ENCODE data around the gene SAMD4A.
A peak's percentile ranks its signal among the peaks of the same experiment; 100 is the strongest.

Gene SAMD4A

DNA sequence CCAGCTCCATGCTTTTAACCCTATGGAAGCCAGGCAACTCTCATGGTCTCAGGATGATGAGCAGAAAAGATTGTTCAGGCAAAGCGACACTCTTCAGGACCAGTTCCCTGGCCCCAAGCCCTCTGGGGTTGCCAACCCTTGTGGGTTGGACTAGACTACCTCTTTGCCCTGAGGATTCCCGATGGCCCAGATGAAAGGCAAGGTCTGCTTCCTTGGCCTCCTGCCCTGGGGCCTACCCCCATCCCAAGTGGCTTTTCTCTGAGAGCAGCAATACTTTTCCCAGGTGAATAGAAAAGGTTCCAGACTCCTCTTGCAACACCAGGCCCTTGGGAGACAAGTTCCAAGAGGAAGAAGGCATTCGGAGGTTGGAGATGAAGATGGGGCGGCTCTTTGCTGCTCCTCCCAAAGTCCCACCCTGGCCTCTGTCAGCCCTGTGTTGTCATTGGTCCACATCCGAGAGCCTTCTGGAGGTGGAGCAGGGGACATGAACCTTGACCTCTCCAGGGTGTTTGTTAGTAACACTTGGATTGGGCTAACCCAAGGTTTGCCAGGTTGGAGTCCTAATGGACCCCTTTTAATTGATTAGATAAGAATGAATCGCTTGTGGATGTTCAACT, 204.6 kb downstream of the SAMD4A start:
- H3K27ac ChIP-seq (ENCODE audit: low read depth, low read length, poor library complexity, severe bottlenecking): no peak overlapping the region
- no peak for TF ChIP-seq EZH2 (IDR thresholded peaks at IDR 0.05; ENCODE audit: borderline replicate concordance, low read length)
- TF ChIP-seq, protein P1, sequence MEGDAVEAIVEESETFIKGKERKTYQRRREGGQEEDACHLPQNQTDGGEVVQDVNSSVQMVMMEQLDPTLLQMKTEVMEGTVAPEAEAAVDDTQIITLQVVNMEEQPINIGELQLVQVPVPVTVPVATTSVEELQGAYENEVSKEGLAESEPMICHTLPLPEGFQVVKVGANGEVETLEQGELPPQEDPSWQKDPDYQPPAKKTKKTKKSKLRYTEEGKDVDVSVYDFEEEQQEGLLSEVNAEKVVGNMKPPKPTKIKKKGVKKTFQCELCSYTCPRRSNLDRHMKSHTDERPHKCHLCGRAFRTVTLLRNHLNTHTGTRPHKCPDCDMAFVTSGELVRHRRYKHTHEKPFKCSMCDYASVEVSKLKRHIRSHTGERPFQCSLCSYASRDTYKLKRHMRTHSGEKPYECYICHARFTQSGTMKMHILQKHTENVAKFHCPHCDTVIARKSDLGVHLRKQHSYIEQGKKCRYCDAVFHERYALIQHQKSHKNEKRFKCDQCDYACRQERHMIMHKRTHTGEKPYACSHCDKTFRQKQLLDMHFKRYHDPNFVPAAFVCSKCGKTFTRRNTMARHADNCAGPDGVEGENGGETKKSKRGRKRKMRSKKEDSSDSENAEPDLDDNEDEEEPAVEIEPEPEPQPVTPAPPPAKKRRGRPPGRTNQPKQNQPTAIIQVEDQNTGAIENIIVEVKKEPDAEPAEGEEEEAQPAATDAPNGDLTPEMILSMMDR (IDR thresholded peaks at IDR 0.05; ENCODE audit: low read length): no peak
- H2AFZ ChIP-seq (ENCODE audit: low read length): no peak overlapping the region
- H4K20me1 ChIP-seq (ENCODE audit: insufficient read depth, low read length): no peaks in the 10 kb centered on the region
- H3K27me3 ChIP-seq (ENCODE audit: insufficient read depth, low read length): no peaks in the 10 kb centered on the region; the same call in 1 of the 2 replicates
- H3K4me1 ChIP-seq (ENCODE audit: insufficient read depth, low read length, severe bottlenecking): peaks cover 2% of the 10 kb centered on the region
- no peaks in the 10 kb centered on the region for H3K9me3 ChIP-seq (ENCODE audit: low read length)
- no peak overlapping the region for H3K4me2 ChIP-seq (ENCODE audit: low read length)
- H3F3A ChIP-seq (ENCODE audit: insufficient read depth, low read length): no peaks in the 10 kb centered on the region
- H3K9me2 ChIP-seq (ENCODE audit: low read depth, low read length): no peaks in the 10 kb centered on the region
- H3K79me2 ChIP-seq (ENCODE audit: insufficient read depth, low read length): no peaks in the 10 kb centered on the region
- no peak overlapping the region for H3K4me3 ChIP-seq (ENCODE audit: low read depth, low read length, poor library complexity, severe bottlenecking)
- no peaks in the 10 kb centered on the region for H3K36me3 ChIP-seq (ENCODE audit: insufficient read depth, low read length)
- no peak overlapping the region for H3K9ac ChIP-seq (ENCODE audit: low read length)

DNA sequence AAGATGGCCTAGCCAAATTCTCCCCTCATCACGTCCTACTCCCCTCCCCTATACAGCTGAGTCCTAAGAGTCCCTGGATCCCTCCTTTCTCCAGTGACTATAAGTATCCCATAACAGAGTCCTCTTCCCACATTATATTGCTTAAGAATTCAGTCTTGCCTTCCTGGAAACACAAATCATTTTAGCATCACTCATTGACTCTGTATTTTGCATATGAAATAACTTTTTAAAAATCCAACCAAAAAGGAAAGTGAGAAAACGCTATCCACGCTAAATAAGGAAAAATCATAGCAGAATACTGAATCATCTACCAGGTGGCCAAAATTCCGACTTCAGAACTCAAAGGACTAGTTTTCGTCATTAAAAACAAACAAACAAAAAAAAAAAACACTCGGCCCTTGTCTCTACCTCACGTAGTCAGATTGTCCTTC, 205.5 kb downstream of the SAMD4A start:
- H3K36me3 ChIP-seq (ENCODE audit: insufficient read depth, low read length): no peaks in the 10 kb centered on the region

DNA sequence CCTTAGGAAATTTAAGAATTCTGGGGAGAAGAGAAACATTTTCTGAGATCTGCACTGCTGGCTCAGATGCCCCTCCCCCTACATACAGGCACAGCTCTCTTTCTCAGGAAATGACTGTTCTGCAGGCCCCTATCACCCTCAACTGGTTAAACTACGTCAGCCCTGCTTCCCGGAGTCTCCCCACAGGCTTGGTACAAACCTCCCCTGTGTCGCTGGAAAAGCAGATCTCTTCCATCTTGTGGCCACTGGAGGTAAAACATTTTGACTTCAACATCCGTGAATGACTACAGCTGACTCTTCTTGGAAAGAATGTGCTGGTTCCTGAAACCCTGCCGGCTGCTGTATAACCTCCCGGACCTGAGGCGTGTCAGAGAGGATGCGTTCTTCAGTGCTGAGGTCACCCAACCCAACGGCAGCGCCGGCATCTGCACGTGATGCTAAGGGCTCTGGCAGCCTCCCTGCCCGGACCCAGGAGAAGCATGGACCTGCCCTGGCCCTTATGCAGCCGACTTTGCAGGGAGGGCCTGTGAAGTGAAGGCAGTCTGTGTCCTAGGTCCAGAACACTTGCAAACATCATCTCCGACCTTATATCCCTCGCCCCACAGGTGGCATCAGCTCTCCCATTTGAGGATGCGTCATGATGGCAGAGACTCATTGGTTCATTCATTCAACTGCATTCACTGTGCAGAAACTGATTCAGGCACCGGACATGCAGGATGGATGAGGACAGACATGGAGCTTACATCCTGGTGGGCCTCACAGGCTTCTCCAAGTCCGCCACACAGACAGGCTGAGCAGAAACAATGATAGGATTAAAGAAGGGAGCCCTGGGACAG, 206.5 kb downstream of the SAMD4A start:
- no peak overlapping the region for H3K4me3 ChIP-seq (ENCODE audit: low read depth, low read length, poor library complexity, severe bottlenecking)
- no peaks in the 10 kb centered on the region for H3K79me2 ChIP-seq (ENCODE audit: insufficient read depth, low read length)
- H3K27ac ChIP-seq (ENCODE audit: low read depth, low read length, poor library complexity, severe bottlenecking): no peak overlapping the region
- H3K4me1 ChIP-seq (ENCODE audit: insufficient read depth, low read length, severe bottlenecking): peaks cover 4% of the 10 kb centered on the region
- H3K9me2 ChIP-seq (ENCODE audit: low read depth, low read length): no peaks in the 10 kb centered on the region
- no peaks in the 10 kb centered on the region for H3K9me3 ChIP-seq (ENCODE audit: low read length)
- no peaks in the 10 kb centered on the region; the same call in 1 of the 2 replicates for H3K27me3 ChIP-seq (ENCODE audit: insufficient read depth, low read length)
- TF ChIP-seq EZH2 (IDR thresholded peaks at IDR 0.05; ENCODE audit: borderline replicate concordance, low read length): no peak
- TF ChIP-seq, protein P1 (IDR thresholded peaks at IDR 0.05; ENCODE audit: low read length): peak; percentile 15; the same call in 1 of the 2 replicates
- no peaks in the 10 kb centered on the region for H3K36me3 ChIP-seq (ENCODE audit: insufficient read depth, low read length)
- H4K20me1 ChIP-seq (ENCODE audit: insufficient read depth, low read length): no peaks in the 10 kb centered on the region
- no peak overlapping the region for H2AFZ ChIP-seq (ENCODE audit: low read length)
- H3K9ac ChIP-seq (ENCODE audit: low read length): no peak overlapping the region
- H3F3A ChIP-seq (ENCODE audit: insufficient read depth, low read length): no peaks in the 10 kb centered on the region
- H3K4me2 ChIP-seq (ENCODE audit: low read length): no peak overlapping the region

More for the DNA sequence above, 205.5 kb downstream of the SAMD4A start:
- Histone ChIP-seq H4K20me1 (ENCODE audit: insufficient read depth, low read length) (no peaks in the 10 kb centered on the region), H3K4me1 (ENCODE audit: insufficient read depth, low read length, severe bottlenecking) (peaks cover 4% of the 10 kb centered on the region), H3K27ac (ENCODE audit: low read depth, low read length, poor library complexity, severe bottlenecking) (no peak overlapping the region), H3K9me2 (ENCODE audit: low read depth, low read length) (no peaks in the 10 kb centered on the region), H3K79me2 (ENCODE audit: insufficient read depth, low read length) (no peaks in the 10 kb centered on the region), H3K4me2 (ENCODE audit: low read length) (no peak overlapping the region), H3K9me3 (ENCODE audit: low read length) (no peaks in the 10 kb centered on the region), H3F3A (ENCODE audit: insufficient read depth, low read length) (no peaks in the 10 kb centered on the region), H3K4me3 (ENCODE audit: low read depth, low read length, poor library complexity, severe bottlenecking) (no peak overlapping the region), H3K9ac (ENCODE audit: low read length) (no peak overlapping the region), H3K27me3 (ENCODE audit: insufficient read depth, low read length) (no peaks in the 10 kb centered on the region; the same call in 1 of the 2 replicates), H2AFZ (ENCODE audit: low read length) (no peak overlapping the region)
- TF ChIP-seq EZH2 (IDR thresholded peaks at IDR 0.05; ENCODE audit: borderline replicate concordance, low read length): no peak
- TF ChIP-seq, protein P1 (IDR thresholded peaks at IDR 0.05; ENCODE audit: low read length): no peak

Measured in OCI-LY1 (cell line).